Measurements from ENCODE around the gene KLC4.
A peak's percentile ranks its signal among the peaks of the same experiment; 100 is the strongest.
"Not testable (repeated sequence)": the region's sequence is repeated elsewhere in the genome, so short reads cannot be mapped to it uniquely, and the experiment has no call there.

The KLC4 gene

GRCh38 chr6:43093436-43094289, 34.2 kb downstream of the KLC4 start:
- DNase-seq (ENCODE audit: low read depth), result peak; percentile 91

DNA sequence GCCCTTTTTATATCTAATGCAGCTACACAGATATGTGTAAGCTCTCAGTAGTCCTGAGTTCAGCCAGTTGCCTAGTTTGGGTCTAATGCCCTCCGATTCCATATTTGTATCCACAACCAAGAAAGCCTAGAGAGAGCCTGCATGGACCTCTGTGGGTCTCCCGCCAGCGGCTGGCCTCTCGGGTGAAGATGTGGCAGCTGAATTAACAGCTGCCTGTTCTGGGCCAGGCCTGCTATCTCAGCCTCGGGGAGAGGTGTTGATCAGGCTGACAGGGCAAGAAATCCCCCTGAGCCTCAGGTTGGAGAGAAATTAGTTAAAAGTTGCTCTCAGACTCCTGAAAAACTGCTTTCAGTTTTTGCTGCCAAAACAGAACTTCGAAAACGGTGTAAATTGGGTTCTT, 36.5 kb downstream of the KLC4 start:
- no peak for DNase-seq (ENCODE audit: low read depth)

DNA sequence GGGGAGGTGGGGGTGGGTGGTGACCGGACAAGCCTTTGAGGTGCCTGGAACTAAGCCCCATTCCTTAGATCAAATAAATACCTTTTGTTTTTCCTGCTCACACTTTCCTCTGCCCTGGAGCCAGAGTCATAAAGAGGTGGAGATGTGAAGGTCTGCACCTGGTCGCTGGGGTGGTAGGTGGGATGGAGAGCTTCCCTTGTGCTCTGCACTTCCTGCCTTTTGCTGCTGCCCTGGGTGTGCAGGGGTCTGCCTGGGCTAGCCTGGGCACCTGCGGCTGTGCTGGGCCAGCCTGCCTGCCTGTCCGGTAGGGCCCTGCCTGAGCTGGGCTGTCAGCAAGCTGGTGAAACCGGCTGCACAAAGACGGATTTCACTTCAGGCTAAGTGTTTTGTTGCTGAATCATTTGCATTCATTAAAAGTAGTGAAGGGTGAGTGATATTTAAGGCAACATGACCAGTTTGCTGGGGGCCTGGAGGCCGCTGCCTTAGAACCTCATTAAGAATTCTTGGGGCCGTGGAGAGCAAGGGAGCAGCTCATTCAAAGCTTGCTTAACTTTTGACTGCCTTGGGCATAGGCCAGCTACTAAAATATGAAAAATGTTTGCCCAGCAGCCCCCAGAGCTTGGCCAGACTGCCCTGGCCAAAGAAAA, 37.1 kb downstream of the KLC4 start:
- peak; percentile 97 for DNase-seq (ENCODE audit: low read depth)

GRCh38 chr6:43097098-43097489, 37.7 kb downstream of the KLC4 start:
- no peak for DNase-seq (ENCODE audit: low read depth)

DNA sequence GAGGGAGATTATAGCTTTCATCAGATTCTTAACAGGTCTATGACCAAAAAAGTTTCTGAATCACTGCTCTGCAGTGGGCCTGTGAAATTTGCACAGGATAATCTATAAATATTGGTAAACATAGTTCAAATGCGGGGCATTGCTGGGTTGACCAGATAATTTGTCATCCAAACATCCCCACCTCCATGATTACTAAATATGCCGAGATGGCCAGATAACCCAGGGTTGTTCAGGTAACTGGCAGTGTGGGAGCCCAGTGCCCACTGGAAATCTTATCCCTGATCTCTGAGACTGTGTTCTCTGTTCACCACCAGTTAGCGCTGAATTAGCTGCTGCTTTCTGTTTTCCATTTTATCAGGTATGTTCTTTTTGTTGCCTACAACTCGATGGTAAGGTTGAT, 38.1 kb downstream of the KLC4 start:
- no peak for DNase-seq (ENCODE audit: low read depth)

GRCh38 chr6:43101497-43101896, 42.1 kb downstream of the KLC4 start:
- no peak for DNase-seq (ENCODE audit: low read depth)

DNA sequence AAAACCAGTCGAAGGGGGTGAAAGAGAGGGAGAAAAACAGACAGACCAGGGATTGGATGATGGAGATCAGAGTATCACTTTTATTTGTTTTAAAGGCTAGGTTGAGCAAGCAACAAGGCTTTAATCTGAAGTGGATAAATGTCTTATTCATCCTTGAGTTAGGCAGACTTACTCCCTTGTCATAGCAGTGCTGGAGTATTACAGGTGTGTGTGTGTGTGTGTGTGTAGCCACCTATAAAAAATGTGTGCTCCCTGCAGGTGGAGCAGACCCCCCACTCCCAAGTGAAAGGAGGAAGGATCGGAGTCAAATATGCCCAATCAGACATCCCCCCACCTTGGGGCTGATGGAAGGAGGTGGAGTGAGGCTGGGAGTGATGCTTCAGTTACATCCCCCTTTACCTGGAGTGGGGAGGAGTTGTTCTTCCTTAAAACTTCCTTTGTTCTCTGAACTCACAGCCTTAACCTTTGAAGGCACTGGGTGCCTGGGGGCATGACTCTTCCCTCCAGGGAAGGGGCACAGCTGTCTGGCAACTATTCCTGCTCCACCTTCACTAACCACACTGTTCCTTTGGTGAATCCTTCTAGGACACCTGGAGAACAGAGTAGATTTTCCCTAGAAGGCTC, 43.9 kb downstream of the KLC4 start:
- no peak for DNase-seq (ENCODE audit: low read depth)

- no peak for DNase-seq (ENCODE audit: low read depth)
Observed at GRCh38 chr6:43105538-43106222, 46.2 kb downstream of the KLC4 start.

DNA sequence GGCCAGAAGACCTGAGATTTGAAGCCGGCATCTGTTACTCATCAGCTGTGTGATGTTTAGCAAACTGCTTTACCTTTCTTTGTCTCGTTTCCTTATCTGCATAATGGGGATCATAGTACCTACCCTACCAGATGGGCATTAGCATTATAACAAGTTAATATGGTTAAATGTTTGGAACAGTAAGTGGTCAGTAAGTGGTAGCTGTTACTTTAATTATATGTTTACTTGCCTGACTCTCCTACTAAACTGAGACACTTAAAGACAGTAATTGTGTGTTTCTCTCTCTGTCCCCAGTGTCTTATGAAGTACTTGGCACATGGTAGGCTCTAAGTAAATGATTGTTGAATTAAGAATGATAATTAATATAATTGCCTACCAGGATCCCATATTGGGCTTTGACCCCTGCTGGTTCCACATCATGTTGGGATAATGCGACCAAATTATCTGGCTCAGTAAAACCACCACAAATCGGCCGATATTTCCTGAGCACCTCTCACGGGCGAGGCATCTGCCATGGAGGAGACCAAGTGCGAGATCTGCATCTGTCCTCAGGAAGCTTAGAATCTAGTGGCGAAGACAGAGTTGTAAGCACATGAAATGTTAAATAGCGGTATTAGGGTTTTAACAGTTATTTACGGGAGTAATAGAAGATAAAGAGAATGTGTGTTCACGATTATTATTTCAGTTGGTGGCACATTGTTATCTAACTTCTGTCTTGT, 48.1 kb downstream of the KLC4 start:
- DNase-seq (ENCODE audit: low read depth), result no peak

DNA sequence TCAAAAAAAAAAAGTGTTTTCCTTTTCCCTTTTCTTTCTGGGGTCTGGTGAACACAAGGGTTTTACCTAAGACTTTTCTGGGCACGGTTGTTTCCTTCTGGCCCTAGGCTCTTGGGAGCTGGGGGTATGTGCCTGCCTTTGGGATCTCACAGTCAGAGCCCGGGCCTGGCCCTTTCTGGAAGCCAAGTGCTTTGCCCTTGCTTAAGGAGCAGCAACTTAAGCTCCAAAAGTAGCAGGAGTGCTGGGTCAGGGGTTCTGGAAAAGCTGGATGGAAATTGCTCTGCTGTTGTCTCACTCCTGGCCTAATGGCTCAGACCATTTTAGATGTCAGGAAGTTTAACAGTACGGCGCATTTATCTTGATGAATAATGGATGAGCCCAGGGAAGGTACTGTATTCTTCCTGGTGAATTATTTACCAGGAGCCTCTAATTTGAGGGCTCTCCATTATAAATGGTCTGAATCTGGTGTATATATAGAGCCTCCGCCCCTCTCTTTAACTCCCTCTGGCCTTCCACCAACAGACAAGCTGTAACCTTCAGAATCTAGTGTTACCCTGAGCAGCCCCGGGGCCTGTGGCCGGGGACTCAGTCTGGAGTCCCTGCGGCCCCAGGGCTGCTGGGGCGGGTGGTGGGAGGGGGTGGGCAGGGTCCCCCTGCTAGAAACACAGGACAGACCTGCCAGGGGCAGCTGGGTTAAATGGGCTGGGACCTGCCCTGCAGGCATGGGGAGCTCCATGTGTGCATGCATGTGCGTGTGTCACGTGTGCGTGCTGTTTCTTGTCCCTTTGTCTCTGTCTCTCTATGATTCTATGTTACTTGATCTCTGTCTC, 54.2 kb downstream of the KLC4 start:
- DNase-seq (ENCODE audit: low read depth), result no peak

DNA sequence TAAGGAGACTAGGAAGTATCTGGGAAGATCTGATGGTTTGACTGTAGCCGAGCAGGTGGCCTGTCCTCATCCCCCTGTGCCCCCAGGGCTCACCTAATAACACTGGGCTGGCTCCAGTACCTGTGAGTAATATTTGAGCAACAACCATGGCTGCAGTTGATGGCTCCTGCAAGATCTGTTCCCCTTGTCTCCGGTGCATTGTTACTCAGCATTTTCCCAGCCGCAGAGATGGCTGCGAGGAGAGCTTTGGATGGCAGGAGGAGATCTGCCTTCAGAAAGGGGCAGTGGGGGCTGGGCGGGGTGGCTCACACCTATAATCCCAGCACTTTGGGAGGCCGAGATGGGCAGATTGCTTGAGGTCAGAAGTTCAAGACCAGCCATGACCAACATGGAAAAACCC, 55.9 kb downstream of the KLC4 start:
- DNase-seq (ENCODE audit: low read depth), result no peak

DNA sequence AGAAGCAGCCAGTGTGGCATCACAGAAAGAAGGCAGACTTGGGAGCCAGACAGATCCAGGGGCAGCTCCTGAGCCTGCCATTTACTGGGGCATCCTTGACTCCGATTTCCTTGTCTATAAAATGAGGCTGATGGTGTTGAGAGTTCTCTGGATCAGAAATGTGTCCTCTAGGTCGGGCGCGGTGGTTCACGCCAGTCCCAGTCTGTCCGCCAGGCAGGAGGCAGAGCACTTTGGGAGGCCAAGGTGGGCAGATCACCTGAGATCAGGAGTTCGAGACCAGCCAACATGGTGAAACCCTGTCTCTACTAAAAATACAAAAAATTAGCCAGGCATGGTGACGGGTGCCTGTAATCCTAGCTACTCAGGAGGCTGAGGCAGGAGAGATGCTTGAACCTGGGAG, 58.0 kb downstream of the KLC4 start:
- not testable (repeated sequence) for DNase-seq (ENCODE audit: low read depth)

- no peak for DNase-seq (ENCODE audit: low read depth)
Observed at GRCh38 chr6:43119482-43119881, 60.1 kb downstream of the KLC4 start.

GRCh38 chr6:43120101-43120763, 60.8 kb downstream of the KLC4 start:
- no peak for DNase-seq (ENCODE audit: low read depth)

DNA sequence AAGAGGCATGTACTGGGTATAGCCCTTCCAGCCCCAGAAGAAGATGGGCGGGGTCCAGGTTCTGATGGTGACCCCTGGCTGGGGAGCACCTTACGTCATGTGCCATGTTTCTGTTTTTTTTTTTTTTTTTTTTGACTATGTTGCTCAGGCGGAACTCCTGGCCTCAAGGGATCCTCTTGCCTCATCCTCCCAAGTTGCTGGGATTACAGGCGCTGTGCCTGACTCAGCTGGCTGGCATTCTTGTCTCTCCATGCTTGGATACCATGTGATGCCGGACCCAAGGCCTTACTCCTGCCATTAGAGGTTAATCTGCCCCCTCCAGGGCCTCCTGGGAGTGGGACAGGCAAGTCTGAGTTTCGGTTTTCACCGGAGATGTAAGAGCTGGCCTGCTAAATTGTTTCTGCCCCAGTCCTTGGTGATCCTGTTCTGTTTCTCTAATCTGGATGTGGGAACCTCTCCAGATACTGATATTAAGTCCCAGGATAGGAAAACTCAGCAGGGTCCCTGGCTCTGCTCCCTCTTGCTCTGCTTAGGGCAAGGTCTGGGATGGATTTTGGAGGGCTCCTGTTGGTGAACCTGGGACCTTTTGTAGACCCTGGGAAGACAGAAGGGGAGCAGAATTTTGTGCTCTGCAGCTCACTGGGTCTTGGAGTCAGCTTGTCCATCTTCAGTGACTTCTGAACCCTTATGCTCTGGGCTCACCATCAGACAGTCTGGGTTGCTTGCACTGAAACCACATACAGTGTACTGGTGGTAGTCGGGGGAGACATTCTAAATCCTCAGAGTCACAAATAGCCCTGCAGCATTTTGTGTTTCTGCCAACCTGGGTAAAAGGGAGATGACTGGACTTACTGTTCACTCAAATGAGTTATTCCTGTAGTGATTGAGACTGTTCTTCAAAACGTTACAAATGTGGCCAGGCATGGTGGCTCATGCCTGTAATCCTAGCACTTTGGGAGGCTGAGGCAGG, 61.8 kb downstream of the KLC4 start:
- DNase-seq (ENCODE audit: low read depth), result peak; percentile 99

DNA sequence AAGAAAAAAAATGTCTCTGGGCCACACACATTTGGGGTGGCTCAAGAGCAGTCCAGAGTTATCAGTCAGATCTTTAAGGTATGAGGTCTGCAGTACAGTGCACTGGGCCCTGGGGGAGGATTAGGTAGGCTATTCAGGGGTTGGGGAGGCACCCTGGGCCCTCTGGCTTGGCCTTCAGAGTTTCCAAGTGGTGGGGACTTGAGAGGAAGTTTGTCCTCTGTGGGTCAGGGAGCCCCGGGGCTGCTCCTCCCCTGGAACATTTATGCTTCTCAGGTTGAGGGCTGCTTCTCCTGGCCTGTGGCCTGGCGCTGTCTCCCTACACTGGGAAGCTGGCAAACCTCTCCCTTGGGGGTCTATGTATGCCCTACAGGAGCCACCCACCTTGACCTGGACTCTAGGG, 62.7 kb downstream of the KLC4 start:
- no peak for DNase-seq (ENCODE audit: low read depth)

- DNase-seq (ENCODE audit: low read depth), result no peak
Observed at GRCh38 chr6:43123461-43124314, 64.3 kb downstream of the KLC4 start.

DNA sequence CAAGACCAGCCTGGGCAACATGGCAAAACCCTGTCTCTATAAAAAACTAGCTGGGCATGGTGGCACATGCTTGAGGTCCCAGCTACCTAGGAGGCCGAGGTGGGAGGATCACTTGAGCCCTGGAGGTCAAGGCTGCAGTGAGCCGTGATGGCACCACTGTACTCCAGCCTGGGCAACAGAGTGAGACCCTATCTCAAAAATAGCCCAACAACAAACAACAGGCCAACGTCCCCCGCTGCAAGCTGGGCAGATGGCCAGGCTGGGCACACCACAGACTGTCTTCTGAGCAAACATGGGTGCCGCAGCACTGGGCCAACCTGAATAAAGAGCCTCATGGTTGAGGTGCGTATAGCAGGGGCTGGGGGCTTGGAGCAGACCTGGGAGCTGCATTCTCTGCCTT, 65.0 kb downstream of the KLC4 start:
- no peak for DNase-seq (ENCODE audit: low read depth)

Data from fibroblast of gingiva (primary cell).